BE2C (cell line): Measurements from ENCODE around the gene LTO1. TPM values are rescaled to one million over a fixed set of nuclear protein-coding genes. Genes with fewer than 3 reads are reported as not detected.

Experiments
- DNase-seq: peaks from one replicate; pipeline ENCODE4 v3.0.0-alpha.2; 2020
- H3K27me3 ChIP-seq: fragments of 250-450 bp; sonication (Bioruptor Pico); 2 replicates; pipeline ENCODE4 v1.5.1; 2020; ENCODE audit warnings: mild to moderate bottlenecking
- H3K36me3 ChIP-seq: fragments of 250-450 bp; sonication (Bioruptor Pico); 2 replicates; pipeline ENCODE4 v1.5.1; 2020; ENCODE audit warnings: mild to moderate bottlenecking
- H3K4me1 ChIP-seq: fragments of 250-450 bp; sonication (Bioruptor Pico); 2 replicates; pipeline ENCODE4 v1.5.1; 2020
- H3K4me3 ChIP-seq: 2 replicates; pipeline ENCODE4 v1.5.1; 2011; ENCODE audit warnings: low read depth, low read length
- H3K9me3 ChIP-seq: fragments of 250-450 bp; sonication (Bioruptor Pico); 2 replicates; pipeline ENCODE4 v1.5.1; 2020
- polyA plus RNA-seq: library from polyadenylated mRNA; unstranded; fragments of >200 nt; gene quantifications from one replicate; pipeline ENCODE4 v1.2.1, GENCODE V29; 2012; ENCODE audit warnings: low read depth, missing spikeins; ENCODE audit not compliant: insufficient read length, insufficient read depth
- TF ChIP-seq, protein P1 (sequence below): IDR thresholded peaks from 2 replicates; pipeline ENCODE4 v1.5.1; 2012; ENCODE audit warnings: mild to moderate bottlenecking, low read depth, low read length

The LTO1 gene
- polyA plus RNA-seq, result 186 TPM

DNA sequence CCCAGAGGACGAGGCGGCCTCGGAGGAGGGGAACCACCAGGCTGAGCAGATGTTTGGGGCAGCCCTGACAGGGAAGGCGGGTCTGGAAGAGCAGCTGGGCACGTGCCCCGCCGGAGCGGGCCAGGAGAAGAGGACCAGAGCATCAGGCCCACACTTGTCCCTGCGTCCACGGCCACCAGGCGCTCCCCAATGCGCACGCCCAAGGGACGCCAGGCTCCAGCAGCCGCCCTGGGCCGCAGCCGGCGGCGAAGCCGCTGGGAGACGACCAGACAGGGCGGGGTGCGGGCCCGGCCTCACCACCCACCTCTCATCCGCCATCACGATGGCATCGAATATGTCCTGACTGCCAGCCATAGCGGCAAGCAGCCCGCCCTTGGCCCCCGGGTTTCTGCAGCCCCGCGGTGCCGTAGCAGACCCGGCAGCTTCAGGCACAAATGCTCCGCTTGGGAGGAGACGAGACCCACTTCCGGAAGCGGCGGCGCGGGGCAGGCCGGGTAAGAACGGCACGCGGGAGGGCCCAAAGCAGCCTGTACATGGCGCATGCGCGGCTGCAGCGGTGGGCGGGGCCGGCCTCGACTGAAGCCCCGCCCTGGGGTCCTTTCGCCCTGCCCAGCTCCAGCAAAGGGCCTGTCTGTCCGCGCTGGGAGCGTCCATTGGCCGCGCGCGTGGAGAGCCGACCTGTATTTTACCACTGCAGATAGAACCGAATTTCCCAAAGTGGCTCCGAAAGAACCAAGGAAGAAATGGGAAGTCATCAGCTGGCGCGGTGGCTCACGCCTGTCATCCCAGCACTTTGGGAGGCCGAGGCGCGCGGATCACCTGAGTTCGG, at the start of gene LTO1:
TSS of gene LTO1 (minus strand) at position 468 of the 829 bp plus-strand sequence. CDS start at position 354, 114 bp downstream.
- no peaks in the 10 kb centered on the region for H3K27me3 ChIP-seq
- no peaks in the 10 kb centered on the region for H3K9me3 ChIP-seq
- DNase-seq, result peak; percentile 98
- H3K4me3 ChIP-seq, result peak within 1 kb of the TSS; percentile 94
- H3K36me3 ChIP-seq, result peaks cover 16% of the 10 kb centered on the region
- TF ChIP-seq, protein P1, sequence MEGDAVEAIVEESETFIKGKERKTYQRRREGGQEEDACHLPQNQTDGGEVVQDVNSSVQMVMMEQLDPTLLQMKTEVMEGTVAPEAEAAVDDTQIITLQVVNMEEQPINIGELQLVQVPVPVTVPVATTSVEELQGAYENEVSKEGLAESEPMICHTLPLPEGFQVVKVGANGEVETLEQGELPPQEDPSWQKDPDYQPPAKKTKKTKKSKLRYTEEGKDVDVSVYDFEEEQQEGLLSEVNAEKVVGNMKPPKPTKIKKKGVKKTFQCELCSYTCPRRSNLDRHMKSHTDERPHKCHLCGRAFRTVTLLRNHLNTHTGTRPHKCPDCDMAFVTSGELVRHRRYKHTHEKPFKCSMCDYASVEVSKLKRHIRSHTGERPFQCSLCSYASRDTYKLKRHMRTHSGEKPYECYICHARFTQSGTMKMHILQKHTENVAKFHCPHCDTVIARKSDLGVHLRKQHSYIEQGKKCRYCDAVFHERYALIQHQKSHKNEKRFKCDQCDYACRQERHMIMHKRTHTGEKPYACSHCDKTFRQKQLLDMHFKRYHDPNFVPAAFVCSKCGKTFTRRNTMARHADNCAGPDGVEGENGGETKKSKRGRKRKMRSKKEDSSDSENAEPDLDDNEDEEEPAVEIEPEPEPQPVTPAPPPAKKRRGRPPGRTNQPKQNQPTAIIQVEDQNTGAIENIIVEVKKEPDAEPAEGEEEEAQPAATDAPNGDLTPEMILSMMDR, result 0 out of 2 replicates have a peak, but pooled peaks have one; percentile 2
- peaks cover 5% of the 10 kb centered on the region for H3K4me1 ChIP-seq

DNA sequence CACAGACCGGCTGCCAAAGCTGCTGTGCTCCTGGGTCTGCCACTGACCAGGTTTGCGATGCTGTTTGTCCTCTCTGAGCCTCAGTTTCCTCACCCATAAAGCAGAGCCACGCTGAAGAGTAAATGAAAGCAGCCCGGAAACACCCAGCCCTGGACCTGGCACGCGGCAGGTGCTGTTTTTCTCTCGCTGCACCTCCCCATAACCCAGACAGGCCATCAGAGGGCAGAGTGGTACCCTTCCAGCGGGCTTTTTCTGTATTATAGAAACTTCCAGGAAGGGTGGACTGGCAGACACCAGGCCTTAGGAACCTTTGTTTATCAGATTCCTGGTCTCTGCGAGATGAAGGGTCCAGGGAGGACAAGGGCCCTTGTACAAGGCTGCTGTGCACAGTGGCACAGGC, 46.6 kb upstream of the LTO1 start:
- DNase-seq, result no peak
- Histone ChIP-seq H3K9me3 (no peaks in the 10 kb centered on the region), H3K36me3 (no peaks in the 10 kb centered on the region), H3K4me1 (no peaks in the 10 kb centered on the region), H3K4me3 (no peak overlapping the region), H3K27me3 (no peaks in the 10 kb centered on the region; the same call in 1 of the 2 replicates)
- TF ChIP-seq, protein P1, result peak; percentile 51

DNA sequence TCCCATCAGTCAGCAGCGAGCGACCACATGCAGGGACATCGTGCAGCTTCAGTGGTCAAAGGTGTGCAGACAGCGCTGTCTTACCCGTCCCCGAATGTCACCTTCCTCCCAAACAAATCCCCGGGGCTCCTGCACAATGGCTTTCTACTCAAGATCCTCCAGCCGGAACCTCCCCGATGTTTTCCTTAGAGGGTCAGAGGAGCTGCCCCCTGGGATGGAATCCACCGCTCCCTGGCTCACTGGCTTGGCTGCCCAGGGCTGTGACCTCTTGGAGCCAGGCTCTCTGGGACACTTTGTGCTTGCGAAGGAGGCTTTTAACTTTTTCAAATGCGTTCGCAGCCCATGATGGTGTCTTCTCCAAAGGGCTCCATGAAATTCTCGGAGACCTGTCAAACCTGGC, 46.0 kb upstream of the LTO1 start:
- TF ChIP-seq, protein P1, result no peak
- H3K36me3 ChIP-seq, result no peaks in the 10 kb centered on the region
- H3K27me3 ChIP-seq, result no peaks in the 10 kb centered on the region; the same call in 1 of the 2 replicates
- no peak for DNase-seq
- H3K4me1 ChIP-seq, result no peaks in the 10 kb centered on the region
- H3K9me3 ChIP-seq, result no peaks in the 10 kb centered on the region
- H3K4me3 ChIP-seq, result no peak overlapping the region

DNA sequence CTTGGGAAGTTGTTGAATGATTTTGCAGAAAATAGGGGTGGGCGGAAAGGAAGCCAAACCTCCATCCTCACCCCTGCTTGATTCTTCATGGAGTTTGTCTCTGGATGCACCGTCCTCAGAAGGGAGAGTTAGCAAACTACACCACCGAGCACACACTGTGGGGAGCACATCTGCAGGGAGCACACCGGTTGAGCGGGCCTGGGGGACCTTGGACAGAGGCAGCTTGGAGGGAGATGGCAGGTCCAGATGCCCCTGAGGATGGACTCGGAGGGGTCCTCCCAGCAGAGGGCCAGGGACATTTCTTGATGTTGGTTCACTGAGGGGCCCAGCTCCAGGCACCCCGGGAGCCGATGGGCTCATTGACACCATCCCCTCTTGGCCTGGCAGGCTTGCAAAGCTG, 43.8 kb upstream of the LTO1 start:
- DNase-seq, result no peak
- Histone ChIP-seq H3K27me3 (no peaks in the 10 kb centered on the region), H3K36me3 (no peaks in the 10 kb centered on the region), H3K9me3 (no peaks in the 10 kb centered on the region), H3K4me1 (no peaks in the 10 kb centered on the region), H3K4me3 (no peak overlapping the region)
- TF ChIP-seq, protein P1, result no peak

DNA sequence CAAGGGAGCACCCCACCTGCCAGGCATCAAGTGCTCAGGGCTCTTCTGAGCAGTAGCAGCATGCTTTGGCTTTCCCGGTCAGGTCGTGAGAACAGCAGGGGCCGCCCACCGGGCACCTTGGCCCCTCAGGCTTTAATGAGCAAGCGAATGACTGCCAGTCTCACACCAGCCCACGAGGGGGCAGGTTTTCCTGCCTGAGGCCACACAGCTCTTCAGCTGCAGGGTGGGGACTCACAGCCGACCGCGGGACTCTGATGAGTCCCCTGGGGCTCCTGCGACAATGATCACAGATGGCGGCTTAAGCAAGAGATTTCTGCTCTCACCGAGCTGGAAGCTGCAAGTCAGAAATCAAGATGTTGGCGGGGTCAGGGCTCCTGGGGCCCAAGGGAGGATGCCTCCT, 43.0 kb upstream of the LTO1 start:
- Histone ChIP-seq H3K27me3 (no peaks in the 10 kb centered on the region), H3K36me3 (no peaks in the 10 kb centered on the region), H3K4me1 (no peaks in the 10 kb centered on the region), H3K4me3 (peak overlapping the region; percentile 32), H3K9me3 (no peaks in the 10 kb centered on the region)
- peak; percentile 88 for DNase-seq
- TF ChIP-seq, protein P1, result peak; percentile 88
